ENCODE measurements around the gene RAB11FIP5.
"Not testable (repeated sequence)": the region's sequence is repeated elsewhere in the genome, so short reads cannot be mapped to it uniquely, and the experiment has no call there.

The RAB11FIP5 gene

GRCh38 chr2:73069855-73070642 is 42.7 kb downstream of the RAB11FIP5 start:
- peak; percentile 18 to 49 for DNase-seq

GRCh38 chr2:73069041-73069854 is 43.5 kb downstream of the RAB11FIP5 start:
- peak; percentile 51 to 72 for DNase-seq

GRCh38 chr2:73068147-73068546 is 44.6 kb downstream of the RAB11FIP5 start:
- DNase-seq = no peak

GRCh38 chr2:73067043-73067442 is 45.7 kb downstream of the RAB11FIP5 start:
- no peak for DNase-seq

- DNase-seq = not testable (repeated sequence)
These were observed 47.7 kb downstream of the RAB11FIP5 start for GRCh38 chr2:73065070-73065469.

GRCh38 chr2:73063909-73064875 is 48.6 kb downstream of the RAB11FIP5 start:
- no peak for DNase-seq

- DNase-seq = no peak
These were observed 49.3 kb downstream of the RAB11FIP5 start for GRCh38 chr2:73063472-73063871.

GRCh38 chr2:73059106-73059505 is 53.6 kb downstream of the RAB11FIP5 start:
- no peak for DNase-seq

- no peak for DNase-seq
These were observed 57.8 kb downstream of the RAB11FIP5 start for GRCh38 chr2:73054980-73055379.

GRCh38 chr2:73053316-73054114 is 59.2 kb downstream of the RAB11FIP5 start:
- DNase-seq = no peak

- no peak for DNase-seq
These were observed 62.6 kb downstream of the RAB11FIP5 start for GRCh38 chr2:73050121-73050545.

- DNase-seq = no peak
These were observed 68.6 kb downstream of the RAB11FIP5 start for GRCh38 chr2:73043929-73044832.

GRCh38 chr2:73043276-73043675 is 69.5 kb downstream of the RAB11FIP5 start:
- DNase-seq = no peak

GRCh38 chr2:73037947-73038585 is 74.7 kb downstream of the RAB11FIP5 start:
- no peak for DNase-seq

- no peak for DNase-seq
These were observed 76.0 kb downstream of the RAB11FIP5 start for GRCh38 chr2:73036766-73037165.

- no peak for DNase-seq
These were observed 76.6 kb downstream of the RAB11FIP5 start for GRCh38 chr2:73035899-73036711.

GRCh38 chr2:73034661-73035375 is 77.9 kb downstream of the RAB11FIP5 start:
- peak; percentile 99 for DNase-seq

GRCh38 chr2:73033766-73034381 is 78.9 kb downstream of the RAB11FIP5 start:
- peak; percentile 50 to 56 for DNase-seq
